Keratinocyte (primary cell): Measurements from ENCODE around the gene ANKRD13D.

Experiments used
- EZH2 ChIP-seq: IDR thresholded peaks from one replicate; pipeline ENCODE4 v1.6.1; 2012; ENCODE audit warnings: inconsistent platforms, mild to moderate bottlenecking, low read length, moderate library complexity
- TF ChIP-seq, protein P1 (sequence below), 3 experiments: IDR thresholded peaks in 1 of 3; conservative IDR thresholded peaks in 1 of 3; optimal IDR thresholded peaks in 1 of 3; 2 replicates in 2 of 3; 3 replicates in 1 of 3; pipeline versions ENCODE3 to v1.5.1; 2011; ENCODE audit warnings: low read length in 3 of 3, mild to moderate bottlenecking in 3 of 3, moderate library complexity in 2 of 3, control low read depth in 1 of 3, inconsistent platforms in 1 of 3; ENCODE audit not compliant: insufficient read depth in 2 of 3; ENCODE audit errors: extremely low read depth in 1 of 3

GRCh38 chr11:67271205-67271540, 17.9 kb upstream of the ANKRD13D start:
- TF ChIP-seq, protein P1, sequence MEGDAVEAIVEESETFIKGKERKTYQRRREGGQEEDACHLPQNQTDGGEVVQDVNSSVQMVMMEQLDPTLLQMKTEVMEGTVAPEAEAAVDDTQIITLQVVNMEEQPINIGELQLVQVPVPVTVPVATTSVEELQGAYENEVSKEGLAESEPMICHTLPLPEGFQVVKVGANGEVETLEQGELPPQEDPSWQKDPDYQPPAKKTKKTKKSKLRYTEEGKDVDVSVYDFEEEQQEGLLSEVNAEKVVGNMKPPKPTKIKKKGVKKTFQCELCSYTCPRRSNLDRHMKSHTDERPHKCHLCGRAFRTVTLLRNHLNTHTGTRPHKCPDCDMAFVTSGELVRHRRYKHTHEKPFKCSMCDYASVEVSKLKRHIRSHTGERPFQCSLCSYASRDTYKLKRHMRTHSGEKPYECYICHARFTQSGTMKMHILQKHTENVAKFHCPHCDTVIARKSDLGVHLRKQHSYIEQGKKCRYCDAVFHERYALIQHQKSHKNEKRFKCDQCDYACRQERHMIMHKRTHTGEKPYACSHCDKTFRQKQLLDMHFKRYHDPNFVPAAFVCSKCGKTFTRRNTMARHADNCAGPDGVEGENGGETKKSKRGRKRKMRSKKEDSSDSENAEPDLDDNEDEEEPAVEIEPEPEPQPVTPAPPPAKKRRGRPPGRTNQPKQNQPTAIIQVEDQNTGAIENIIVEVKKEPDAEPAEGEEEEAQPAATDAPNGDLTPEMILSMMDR (optimal IDR thresholded peaks at IDR 0.05 in 1 of 3, IDR thresholded peaks at IDR 0.05 in 1 of 3, conservative IDR thresholded peaks at IDR 0.05 in 1 of 3; ENCODE audit: extremely low read depth in 1 of 3, insufficient read depth in 2 of 3, low read length in 3 of 3): no peak
- TF ChIP-seq EZH2: no peak
